ENCODE data around the gene CYP4F3.
"Not testable (repeated sequence)": the region's sequence is repeated elsewhere in the genome, so short reads cannot be mapped to it uniquely, and the experiment has no call there.

The CYP4F3 gene

DNA sequence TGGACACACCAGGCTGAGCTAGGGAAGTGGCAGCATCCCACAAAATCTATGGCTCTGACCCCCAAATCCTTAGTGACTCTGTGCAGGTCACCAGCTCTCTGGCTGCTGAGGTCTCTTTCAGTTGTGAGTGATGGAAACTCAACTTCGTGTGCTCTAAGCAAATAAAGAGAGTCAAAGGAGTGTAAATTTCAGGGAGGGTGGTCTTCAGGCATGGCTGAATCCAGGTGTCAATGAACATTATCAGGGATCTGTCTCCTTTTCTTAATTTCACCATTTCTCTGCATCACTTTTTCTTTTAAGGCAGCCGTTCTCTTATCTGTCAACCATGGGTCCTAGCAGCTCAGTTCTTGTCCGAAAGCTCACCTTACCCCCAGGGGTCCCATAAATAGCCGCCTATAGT is 38.4 kb downstream of the CYP4F3 start:
- no peak for DNase-seq (ENCODE audit: low read depth)
- TF ChIP-seq, protein P1, sequence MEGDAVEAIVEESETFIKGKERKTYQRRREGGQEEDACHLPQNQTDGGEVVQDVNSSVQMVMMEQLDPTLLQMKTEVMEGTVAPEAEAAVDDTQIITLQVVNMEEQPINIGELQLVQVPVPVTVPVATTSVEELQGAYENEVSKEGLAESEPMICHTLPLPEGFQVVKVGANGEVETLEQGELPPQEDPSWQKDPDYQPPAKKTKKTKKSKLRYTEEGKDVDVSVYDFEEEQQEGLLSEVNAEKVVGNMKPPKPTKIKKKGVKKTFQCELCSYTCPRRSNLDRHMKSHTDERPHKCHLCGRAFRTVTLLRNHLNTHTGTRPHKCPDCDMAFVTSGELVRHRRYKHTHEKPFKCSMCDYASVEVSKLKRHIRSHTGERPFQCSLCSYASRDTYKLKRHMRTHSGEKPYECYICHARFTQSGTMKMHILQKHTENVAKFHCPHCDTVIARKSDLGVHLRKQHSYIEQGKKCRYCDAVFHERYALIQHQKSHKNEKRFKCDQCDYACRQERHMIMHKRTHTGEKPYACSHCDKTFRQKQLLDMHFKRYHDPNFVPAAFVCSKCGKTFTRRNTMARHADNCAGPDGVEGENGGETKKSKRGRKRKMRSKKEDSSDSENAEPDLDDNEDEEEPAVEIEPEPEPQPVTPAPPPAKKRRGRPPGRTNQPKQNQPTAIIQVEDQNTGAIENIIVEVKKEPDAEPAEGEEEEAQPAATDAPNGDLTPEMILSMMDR (IDR thresholded peaks at IDR 0.05; ENCODE audit: control insufficient read depth, extremely low read depth, insufficient read depth): no peak
- no peak overlapping the region for H3K4me3 ChIP-seq (ENCODE audit: low read depth, low read length)

DNA sequence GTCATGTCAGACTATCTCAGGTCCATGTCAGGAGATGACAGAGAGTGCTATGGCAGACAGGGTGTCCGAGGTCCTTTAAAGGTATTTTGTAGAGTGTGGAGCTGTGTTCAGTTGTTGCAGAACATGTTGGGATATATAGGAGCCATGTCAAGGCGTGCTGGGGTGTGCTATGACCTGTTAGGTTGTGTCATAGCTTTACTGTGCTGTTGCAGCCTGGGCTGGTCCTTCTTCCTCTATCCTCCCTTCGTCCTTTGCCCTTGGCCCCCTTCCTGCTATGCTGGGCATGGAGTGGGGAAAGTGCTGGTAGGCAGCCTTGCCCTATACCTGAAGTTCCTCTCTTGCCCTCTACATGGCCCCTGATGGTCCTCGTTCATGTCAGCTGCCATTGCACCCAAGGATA is 39.2 kb downstream of the CYP4F3 start:
- DNase-seq (ENCODE audit: low read depth); H3K4me3 ChIP-seq (ENCODE audit: low read depth, low read length): not testable (repeated sequence)

DNA sequence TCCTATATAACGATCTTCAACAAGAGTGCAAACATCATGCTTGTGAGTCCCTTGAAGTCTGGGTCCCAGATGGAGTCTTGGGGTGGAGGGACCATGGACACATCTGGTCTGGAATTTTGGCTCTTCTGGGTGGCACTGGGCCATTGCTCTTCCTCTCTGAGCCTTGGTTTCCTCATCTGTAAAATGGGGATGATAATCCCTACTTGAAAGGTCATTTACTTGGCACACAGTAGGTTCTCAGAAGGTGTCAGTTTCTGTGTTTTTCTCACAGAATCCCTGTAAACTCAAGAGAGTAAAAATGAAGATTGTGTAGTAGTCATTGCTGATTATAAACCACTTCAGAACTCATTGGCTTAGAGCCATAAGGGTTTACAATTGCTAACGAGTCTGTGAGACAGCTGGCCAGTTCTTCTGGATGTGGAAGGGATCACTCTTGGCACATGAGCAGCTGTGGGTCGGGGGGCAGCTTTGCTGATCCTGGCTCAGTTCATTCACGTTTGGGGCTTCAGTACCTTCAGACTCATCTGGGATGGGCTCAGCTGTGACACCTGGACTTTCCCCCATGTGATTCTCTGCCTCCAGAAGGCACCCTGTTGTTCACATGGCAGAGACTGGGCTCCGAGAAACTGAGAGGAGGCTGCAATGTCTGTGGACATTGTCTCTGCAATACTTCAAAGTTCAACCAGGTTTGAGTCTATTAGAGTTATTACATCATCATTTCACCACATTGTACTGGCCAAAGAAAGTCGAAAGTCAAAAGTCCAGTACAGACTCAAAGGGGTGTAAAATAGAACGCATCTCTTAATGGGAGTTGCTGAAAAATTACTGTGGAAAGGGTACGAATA is 40.0 kb downstream of the CYP4F3 start:
- H3K4me3 ChIP-seq (ENCODE audit: low read depth, low read length): no peak overlapping the region
- TF ChIP-seq, protein P1 (IDR thresholded peaks at IDR 0.05; ENCODE audit: control insufficient read depth, extremely low read depth, insufficient read depth): no peak
- DNase-seq (ENCODE audit: low read depth): no peak

DNA sequence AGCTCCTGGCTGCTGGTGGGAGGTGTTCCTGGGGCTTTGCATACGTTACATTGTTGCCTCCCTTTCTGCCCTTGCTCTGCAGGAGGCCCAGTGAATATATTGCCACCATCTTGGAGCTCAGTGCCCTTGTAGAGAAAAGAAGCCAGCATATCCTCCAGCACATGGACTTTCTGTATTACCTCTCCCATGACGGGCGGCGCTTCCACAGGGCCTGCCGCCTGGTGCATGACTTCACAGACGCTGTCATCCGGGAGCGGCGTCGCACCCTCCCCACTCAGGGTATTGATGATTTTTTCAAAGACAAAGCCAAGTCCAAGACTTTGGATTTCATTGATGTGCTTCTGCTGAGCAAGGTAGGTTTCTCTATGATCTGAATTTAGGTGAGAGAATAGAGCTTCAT is 42.7 kb downstream of the CYP4F3 start:
- no peak for DNase-seq (ENCODE audit: low read depth)
- TF ChIP-seq, protein P1 (IDR thresholded peaks at IDR 0.05; ENCODE audit: control insufficient read depth, extremely low read depth, insufficient read depth): no peak
- H3K4me3 ChIP-seq (ENCODE audit: low read depth, low read length): no peak overlapping the region

DNA sequence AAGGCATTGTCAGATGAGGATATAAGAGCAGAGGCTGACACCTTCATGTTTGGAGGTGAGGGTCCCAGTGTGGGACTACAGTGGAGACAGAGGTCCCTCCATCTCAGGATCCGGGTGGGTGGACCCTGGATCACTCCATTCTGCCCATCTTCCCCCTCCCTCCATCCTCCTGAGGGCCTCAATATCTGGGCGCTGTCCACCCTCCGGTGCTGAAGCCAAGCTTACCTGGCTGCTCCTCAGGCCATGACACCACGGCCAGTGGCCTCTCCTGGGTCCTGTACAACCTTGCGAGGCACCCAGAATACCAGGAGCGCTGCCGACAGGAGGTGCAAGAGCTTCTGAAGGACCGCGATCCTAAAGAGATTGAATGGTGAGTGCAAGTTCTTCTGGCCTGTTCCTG is 44.1 kb downstream of the CYP4F3 start:
- TF ChIP-seq, protein P1 (IDR thresholded peaks at IDR 0.05; ENCODE audit: control insufficient read depth, extremely low read depth, insufficient read depth): no peak

DNA sequence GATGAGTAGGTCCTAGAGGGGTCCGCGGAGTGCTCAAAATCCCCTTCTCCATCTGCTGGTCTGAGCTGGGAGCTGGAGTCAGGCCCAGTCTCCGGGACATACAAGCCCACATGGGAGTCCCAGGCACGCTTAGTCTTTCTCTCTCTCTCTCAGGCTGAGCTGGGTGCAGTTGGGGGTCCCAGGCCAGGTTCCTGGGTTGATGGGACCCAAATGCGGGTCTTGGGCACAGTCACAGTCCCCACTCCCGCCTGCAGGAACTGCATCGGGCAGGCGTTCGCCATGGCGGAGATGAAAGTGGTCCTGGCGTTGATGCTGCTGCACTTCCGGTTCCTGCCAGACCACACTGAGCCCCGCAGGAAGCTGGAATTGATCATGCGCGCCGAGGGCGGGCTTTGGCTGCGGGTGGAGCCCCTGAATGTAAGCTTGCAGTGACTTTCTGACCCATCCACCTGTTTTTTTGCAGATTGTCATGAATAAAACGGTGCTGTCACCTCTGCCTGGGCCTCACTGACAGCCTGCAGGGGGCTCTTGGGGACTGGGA is 56.0 kb downstream of the CYP4F3 start:
- no peak for DNase-seq (ENCODE audit: low read depth)
- H3K4me3 ChIP-seq (ENCODE audit: low read depth, low read length): no peak overlapping the region
- TF ChIP-seq, protein P1 (IDR thresholded peaks at IDR 0.05; ENCODE audit: control insufficient read depth, extremely low read depth, insufficient read depth): no peak

More for the DNA sequence above, 44.1 kb downstream of the CYP4F3 start:
- no peak overlapping the region for H3K4me3 ChIP-seq (ENCODE audit: low read depth, low read length)
- DNase-seq (ENCODE audit: low read depth): no peak

DNA sequence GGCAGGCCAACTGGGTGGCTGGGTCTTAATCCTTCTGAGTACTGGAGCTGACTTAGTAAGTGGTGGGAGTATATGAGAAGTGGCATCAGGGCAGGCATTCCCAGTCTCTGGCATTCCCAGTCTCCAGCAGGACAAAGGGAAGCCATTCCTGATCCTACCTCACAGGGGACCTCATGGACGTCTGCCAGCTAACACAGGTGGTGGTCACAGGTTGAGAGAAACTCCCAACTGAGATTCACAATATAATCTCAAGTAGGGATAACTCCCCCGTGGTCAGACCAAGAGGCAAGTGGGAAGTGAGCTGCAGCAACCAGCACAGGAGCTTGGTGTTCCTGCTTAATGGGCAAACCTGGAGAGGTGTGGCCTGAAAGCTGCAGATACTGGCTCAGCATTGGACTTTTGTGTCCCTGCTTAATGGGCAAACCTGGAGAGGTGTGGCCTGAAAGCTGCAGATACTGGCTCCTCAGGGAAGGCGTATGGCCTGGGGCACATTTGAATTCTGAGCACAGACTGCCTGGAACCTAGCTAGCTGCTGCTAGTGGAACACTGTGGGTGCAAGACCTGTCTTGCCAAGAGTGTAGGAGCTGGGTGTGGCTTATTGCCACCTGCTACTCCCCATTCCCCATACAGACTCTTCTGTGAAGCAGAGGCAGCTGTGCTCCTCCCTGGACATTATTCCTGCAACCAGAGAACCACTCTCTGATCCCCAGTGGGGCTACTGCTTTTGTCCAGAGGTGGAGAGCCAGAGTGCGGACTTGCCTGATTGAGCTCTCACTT is 61.2 kb downstream of the CYP4F3 start:
- TF ChIP-seq, protein P1 (IDR thresholded peaks at IDR 0.05; ENCODE audit: control insufficient read depth, extremely low read depth, insufficient read depth): no peak
- peak; percentile 57 for DNase-seq (ENCODE audit: low read depth)
- H3K4me3 ChIP-seq (ENCODE audit: low read depth, low read length): no peak overlapping the region
